Upper lobe of left lung (tissue), 6 donors: Measurements from ENCODE around the gene TRDN. TPM values are rescaled to one million over a fixed set of nuclear protein-coding genes. Genes with fewer than 3 reads are reported as not detected.

ENCODE experiments used
- ATAC-seq, 2 donors: fragments of 200-7000 bp; cut with Tn5 transposase; one replicate each; pipeline ENCODE4 v1.9.1; 2022; ENCODE audit warnings: mild to moderate bottlenecking in 2 of 2, moderate library complexity in 2 of 2; ENCODE audit not compliant: low FRiP score in 2 of 2
- DNase-seq, 2 donors: peaks; one replicate each; pipeline ENCODE4 v3.0.0-alpha.2; 2019 to 2020
- H3K27ac ChIP-seq, 4 donors: fragments of 200-600 bp; sonication (generic); one replicate each; pipeline ENCODE4 v1.5.1; 2016 to 2019
- H3K27me3 ChIP-seq, 4 donors: fragments of 200-600 bp; sonication (generic); one replicate each; pipeline ENCODE4 v1.5.1; 2017 to 2019
- H3K36me3 ChIP-seq, 4 donors: fragments of 200-600 bp; sonication (generic); one replicate each; pipeline ENCODE4 v1.5.1; 2016 to 2019
- H3K4me1 ChIP-seq, 4 donors: fragments of 200-600 bp; sonication (generic); one replicate each; pipeline ENCODE4 v1.5.1; 2018 to 2019
- H3K4me3 ChIP-seq, 4 donors: fragments of 200-600 bp; sonication (generic); one replicate each; pipeline ENCODE4 v1.5.1; 2017 to 2019; ENCODE audit warnings: mild to moderate bottlenecking in 2 of 4, moderate library complexity in 1 of 4
- H3K9me3 ChIP-seq, 4 donors: fragments of 200-600 bp; sonication (generic); one replicate each; pipeline ENCODE4 v1.5.1; 2018 to 2019
- EP300 ChIP-seq, 4 donors: sonication (generic); formaldehyde crosslinking; IDR thresholded peaks; one replicate each; pipeline ENCODE4 v1.5.1; 2017; ENCODE audit warnings: antibody characterized with exemption in 4 of 4, control low read depth in 2 of 4
- POLR2A ChIP-seq, 4 donors: fragments of 450-650 bp; IDR thresholded peaks; one replicate each; pipeline ENCODE4 v1.5.1; 2016 to 2017; ENCODE audit warnings: antibody characterized with exemption in 4 of 4, mild to moderate bottlenecking in 2 of 4
- POLR2AphosphoS5 ChIP-seq, 2 donors: sonication (generic); formaldehyde crosslinking; IDR thresholded peaks; one replicate each; pipeline ENCODE4 v1.5.1; 2017; ENCODE audit warnings: antibody characterized with exemption in 2 of 2
- WGBS, 2 donors: methylation state at CpG; one replicate each; pipeline ENCODE4 v1.1.5; 2017 to 2018; 5-methylcytosine and 5-hydroxymethylcytosine counted together
- total RNA-seq, 6 donors: library from RNA; depleted of rRNA in 4 of 6; stranded (reverse); fragments of >200 nt in 4 of 6; gene quantifications; one replicate each; pipeline versions ENCODE4 v1.1.0 to v1.2.1, GENCODE V29; 2016 to 2021
- TF ChIP-seq, protein P1 (sequence below), 6 experiments: fragments of 450-650 bp in 4 of 6; fragments of 200-600 bp in 2 of 6; sonication (generic) in 2 of 6; IDR thresholded peaks; one replicate each; pipeline ENCODE4 v1.5.1; 2016 to 2019; ENCODE audit warnings: antibody characterized with exemption in 6 of 6
- donor health status: DM: no; HTN: no; CAD: no; lungs with moderate emphysema.
- donor health status: DM: no; HTN: yes; CAD: no; lungs with severe emphysema.

TRDN gene
- total RNA-seq, 6 donors from 2014 or later, result 0.20 TPM; not detected in 5

DNA sequence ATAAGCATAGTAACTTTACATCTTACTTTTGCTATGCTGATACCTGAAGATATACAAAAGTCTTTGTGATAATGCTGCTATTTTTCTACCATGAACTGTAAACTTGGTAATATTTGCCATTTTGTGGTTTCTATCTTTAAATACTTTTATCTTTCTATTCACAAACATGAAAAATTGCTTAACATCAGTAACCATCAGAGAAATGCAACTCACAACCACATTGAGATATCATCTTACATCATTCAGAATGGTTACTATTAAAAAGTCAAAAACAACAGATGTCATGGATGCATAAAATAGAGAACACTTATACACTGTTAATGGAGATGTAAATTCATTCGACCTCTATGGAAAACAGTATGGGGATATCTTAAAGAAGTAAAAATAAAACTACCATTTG lies 112.0 kb downstream of the TRDN start:
- Histone ChIP-seq H3K4me3 (no peak overlapping the region), H3K27ac (no peak overlapping the region), H3K4me1 (no peaks in the 10 kb centered on the region), H3K27me3 (no peaks in the 10 kb centered on the region), H3K36me3 (no peaks in the 10 kb centered on the region), H3K9me3 (no peaks in the 10 kb centered on the region)
- ATAC-seq (no peak), DNase-seq (no peak)
- TF ChIP-seq POLR2A (IDR thresholded peaks at IDR 0.05), result no peak
- TF ChIP-seq, protein P1, sequence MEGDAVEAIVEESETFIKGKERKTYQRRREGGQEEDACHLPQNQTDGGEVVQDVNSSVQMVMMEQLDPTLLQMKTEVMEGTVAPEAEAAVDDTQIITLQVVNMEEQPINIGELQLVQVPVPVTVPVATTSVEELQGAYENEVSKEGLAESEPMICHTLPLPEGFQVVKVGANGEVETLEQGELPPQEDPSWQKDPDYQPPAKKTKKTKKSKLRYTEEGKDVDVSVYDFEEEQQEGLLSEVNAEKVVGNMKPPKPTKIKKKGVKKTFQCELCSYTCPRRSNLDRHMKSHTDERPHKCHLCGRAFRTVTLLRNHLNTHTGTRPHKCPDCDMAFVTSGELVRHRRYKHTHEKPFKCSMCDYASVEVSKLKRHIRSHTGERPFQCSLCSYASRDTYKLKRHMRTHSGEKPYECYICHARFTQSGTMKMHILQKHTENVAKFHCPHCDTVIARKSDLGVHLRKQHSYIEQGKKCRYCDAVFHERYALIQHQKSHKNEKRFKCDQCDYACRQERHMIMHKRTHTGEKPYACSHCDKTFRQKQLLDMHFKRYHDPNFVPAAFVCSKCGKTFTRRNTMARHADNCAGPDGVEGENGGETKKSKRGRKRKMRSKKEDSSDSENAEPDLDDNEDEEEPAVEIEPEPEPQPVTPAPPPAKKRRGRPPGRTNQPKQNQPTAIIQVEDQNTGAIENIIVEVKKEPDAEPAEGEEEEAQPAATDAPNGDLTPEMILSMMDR (IDR thresholded peaks at IDR 0.05), result no peak
- WGBS, 2 donors, result 76 to 82% methylated on average over 1 of the region's 1 CpG

DNA sequence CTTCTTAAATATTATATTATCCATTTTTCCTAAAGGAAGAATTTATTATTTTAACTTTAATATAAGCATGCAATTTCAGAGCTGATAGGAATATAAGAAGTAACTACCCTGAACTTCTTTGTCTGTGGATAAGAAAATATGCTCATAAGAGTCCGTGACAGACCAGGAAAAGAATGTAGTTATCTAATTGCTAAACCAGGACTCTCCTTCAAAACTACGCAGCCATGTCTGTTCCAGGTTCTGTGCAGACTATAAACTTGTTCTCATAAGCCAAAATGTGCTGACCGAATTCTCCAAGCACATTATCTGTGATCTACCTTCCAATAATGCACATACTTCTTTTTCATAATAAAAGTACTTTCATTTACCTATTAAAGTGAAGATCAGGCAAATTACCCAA lies 116.5 kb downstream of the TRDN start:
- 79 to 85% methylated on average over 3 of the region's 3 CpGs for WGBS, 2 donors
- no peaks in the 10 kb centered on the region for H3K27me3 ChIP-seq
- no peaks in the 10 kb centered on the region for H3K4me1 ChIP-seq
- DNase-seq (no peak), ATAC-seq (peak in 1 of 2 donors; percentile 51)
- no peaks in the 10 kb centered on the region for H3K36me3 ChIP-seq
- no peak overlapping the region for H3K4me3 ChIP-seq
- TF ChIP-seq, protein P1 (IDR thresholded peaks at IDR 0.05), result no peak
- TF ChIP-seq POLR2A (IDR thresholded peaks at IDR 0.05) (no peak), EP300 (IDR thresholded peaks at IDR 0.05) (no peak), POLR2AphosphoS5 (IDR thresholded peaks at IDR 0.05) (no peak)
- no peak overlapping the region for H3K27ac ChIP-seq
- H3K9me3 ChIP-seq, result no peaks in the 10 kb centered on the region

DNA sequence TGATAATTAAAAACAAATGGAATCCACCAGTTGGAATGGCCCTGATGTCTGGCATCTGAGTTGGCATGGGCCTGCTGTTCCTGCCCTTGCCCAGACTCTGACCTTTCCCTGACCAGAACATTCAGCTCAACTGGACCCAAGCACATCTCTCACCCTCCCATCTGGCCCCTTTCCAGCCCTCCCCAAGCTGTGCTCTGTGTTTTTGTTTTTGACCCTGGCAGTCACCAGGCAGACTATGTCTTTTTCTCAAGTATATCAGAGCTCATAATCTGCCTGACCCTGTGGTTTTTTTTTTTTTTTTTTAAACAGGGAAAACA lies 117.6 kb downstream of the TRDN start:
- no peak overlapping the region for H3K4me3 ChIP-seq
- ATAC-seq, result peak in 1 of 2 donors; percentile 47
- no peak overlapping the region for H3K27ac ChIP-seq
- TF ChIP-seq POLR2A (IDR thresholded peaks at IDR 0.05) (no peak), POLR2AphosphoS5 (IDR thresholded peaks at IDR 0.05) (no peak), EP300 (IDR thresholded peaks at IDR 0.05) (no peak)
- TF ChIP-seq, protein P1 (IDR thresholded peaks at IDR 0.05), result no peak
- H3K4me1 ChIP-seq, result no peaks in the 10 kb centered on the region
- no peaks in the 10 kb centered on the region for H3K36me3 ChIP-seq
- H3K9me3 ChIP-seq, result no peaks in the 10 kb centered on the region
- no peak for DNase-seq
- no peaks in the 10 kb centered on the region for H3K27me3 ChIP-seq

DNA sequence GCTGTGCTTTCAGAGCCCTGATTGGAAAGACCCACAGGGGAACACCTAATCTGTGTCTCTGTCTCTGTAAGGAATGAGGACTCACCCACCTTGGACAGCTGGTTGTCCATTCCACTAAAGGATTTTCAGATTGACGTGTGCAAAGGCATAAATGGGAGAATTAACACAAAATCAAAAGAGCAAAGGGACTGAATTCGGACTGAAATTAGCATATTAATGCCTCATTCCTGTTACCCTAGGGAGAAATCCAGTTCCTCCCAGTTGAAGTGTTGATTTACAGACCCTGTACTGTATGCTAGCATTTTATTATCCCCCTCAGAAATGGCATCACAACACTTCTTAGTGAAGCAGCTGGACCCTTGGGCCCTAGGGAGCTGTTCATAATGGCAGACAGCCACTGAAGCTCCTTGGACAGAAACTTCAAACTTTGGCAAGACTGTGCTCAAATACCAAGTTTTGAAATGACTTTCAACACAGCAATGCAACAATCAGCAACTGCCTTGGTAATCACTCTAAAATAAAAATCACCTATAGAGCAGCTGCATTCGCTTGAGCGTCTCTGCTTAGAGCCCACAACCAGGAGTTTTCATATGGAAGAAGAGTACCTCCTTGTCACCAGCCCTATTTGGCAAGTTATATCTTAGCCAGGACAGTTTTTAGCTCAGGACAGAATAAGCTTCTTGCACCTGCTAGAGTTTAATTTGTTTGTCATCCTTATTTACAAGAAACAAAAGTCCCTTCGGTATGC lies 118.1 kb downstream of the TRDN start:
- DNase-seq (no peak), ATAC-seq (peak in 1 of 2 donors; percentile 45)
- Histone ChIP-seq H3K36me3 (no peaks in the 10 kb centered on the region), H3K4me3 (no peak overlapping the region), H3K4me1 (no peaks in the 10 kb centered on the region), H3K27me3 (no peaks in the 10 kb centered on the region), H3K27ac (no peak overlapping the region), H3K9me3 (no peaks in the 10 kb centered on the region)
- WGBS, 2 donors, result 67 to 77% methylated on average over 5 of the region's 5 CpGs
- no peak for TF ChIP-seq POLR2AphosphoS5 (IDR thresholded peaks at IDR 0.05)

DNA sequence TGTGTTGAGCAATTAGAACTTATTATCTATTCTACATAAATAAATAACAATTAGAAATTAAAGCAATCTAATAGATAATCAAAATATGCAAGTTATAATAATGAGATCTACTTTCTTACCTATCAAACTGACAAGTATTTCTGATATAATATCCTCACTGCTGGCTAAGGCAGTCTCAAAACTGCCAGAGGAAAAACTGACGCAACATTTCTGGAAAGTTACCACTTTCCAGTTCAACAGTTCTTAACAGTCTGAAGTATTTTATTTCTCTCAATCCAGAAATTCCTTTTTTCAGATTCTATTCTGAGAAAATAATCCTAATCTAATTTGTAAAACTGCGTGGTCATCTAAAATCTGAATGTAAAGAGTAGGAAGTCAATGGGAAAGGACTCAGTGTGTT lies 121.0 kb downstream of the TRDN start:
- 72 to 76% methylated on average over 2 of the region's 2 CpGs for WGBS, 2 donors
- no peaks in the 10 kb centered on the region for H3K36me3 ChIP-seq
- DNase-seq, result no peak
- no peak overlapping the region for H3K27ac ChIP-seq
- no peaks in the 10 kb centered on the region for H3K4me1 ChIP-seq
- H3K27me3 ChIP-seq, result no peaks in the 10 kb centered on the region
- H3K9me3 ChIP-seq, result no peaks in the 10 kb centered on the region
- ATAC-seq, result no peak
- no peak overlapping the region for H3K4me3 ChIP-seq
- no peak for TF ChIP-seq POLR2AphosphoS5 (IDR thresholded peaks at IDR 0.05)
- no peak for TF ChIP-seq EP300 (IDR thresholded peaks at IDR 0.05)
- TF ChIP-seq, protein P1 (IDR thresholded peaks at IDR 0.05), result no peak
- no peak for TF ChIP-seq POLR2A (IDR thresholded peaks at IDR 0.05)
